Stimulated activated effector memory CD8-positive, alpha-beta T cell treated with anti-CD3 and anti-CD28 coated beads, Interleukin-12 subunit alpha, Interleukin-12 subunit beta, amount 100 ng/mL, for 72 hours (primary cell): ENCODE data around the gene IMMP2L.
A peak's percentile ranks its signal among the peaks of the same experiment; 100 is the strongest.

Experiments used
- ATAC-seq: fragments of 150-1000 bp; cut with Tn5 transposase; 2 replicates; pipeline ENCODE4 v1.10.0; 2021
- DNase-seq, 2 donors: peaks; one replicate each; pipeline ENCODE4 v3.0.0; 2021 to 2022; ENCODE audit warnings: low spot score in 2 of 2
- H3K27ac Mint-ChIP-seq: one replicate; pipeline ENCODE4 v1.8.0; 2022; ENCODE audit warnings: mild to moderate bottlenecking, mixed read lengths
- H3K36me3 Mint-ChIP-seq: one replicate; pipeline ENCODE4 v1.8.0; 2022; ENCODE audit warnings: mild to moderate bottlenecking, mixed read lengths
- H3K4me1 Mint-ChIP-seq: one replicate; pipeline ENCODE4 v1.8.0; 2022; ENCODE audit warnings: mixed read lengths
- H3K4me3 Mint-ChIP-seq: one replicate; pipeline ENCODE4 v1.8.0; 2022; ENCODE audit warnings: mild to moderate bottlenecking, mixed read lengths
- H3K9me3 Mint-ChIP-seq: one replicate; pipeline ENCODE4 v1.8.0; 2022; ENCODE audit warnings: mixed read lengths

The IMMP2L gene

DNA sequence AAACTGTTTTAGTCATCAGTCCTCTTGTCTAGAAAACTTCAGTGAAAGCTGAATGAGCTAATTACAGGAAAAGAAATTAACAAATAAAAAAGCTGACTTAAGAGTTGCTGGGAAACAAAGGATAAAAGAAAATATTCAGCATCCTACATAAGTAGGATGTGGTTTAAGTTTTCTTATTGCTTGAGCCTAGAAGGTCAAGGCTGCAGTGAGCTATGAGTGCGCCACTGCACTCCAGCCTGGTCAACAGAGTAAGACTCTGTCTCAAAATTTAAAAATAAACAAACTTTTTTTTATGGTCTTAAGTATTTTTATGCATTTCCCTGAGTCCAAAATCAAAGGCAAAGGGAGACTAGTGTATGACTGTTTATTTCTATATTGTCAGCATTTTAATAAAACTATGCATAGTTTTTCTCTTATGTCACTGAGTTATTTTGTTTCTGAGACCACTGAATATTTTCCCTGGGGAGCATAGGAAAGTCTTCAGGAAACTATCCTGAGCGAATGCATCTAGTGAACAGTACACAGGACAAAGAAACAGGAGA lies 511.3 kb downstream of the IMMP2L start:
- no peaks in the 10 kb centered on the region for H3K36me3 Mint-ChIP-seq
- H3K27ac Mint-ChIP-seq = no peak overlapping the region
- H3K4me1 Mint-ChIP-seq = no peaks in the 10 kb centered on the region
- no peak overlapping the region for H3K4me3 Mint-ChIP-seq
- no peak for DNase-seq
- no peak for ATAC-seq
- H3K9me3 Mint-ChIP-seq = no peaks in the 10 kb centered on the region

DNA sequence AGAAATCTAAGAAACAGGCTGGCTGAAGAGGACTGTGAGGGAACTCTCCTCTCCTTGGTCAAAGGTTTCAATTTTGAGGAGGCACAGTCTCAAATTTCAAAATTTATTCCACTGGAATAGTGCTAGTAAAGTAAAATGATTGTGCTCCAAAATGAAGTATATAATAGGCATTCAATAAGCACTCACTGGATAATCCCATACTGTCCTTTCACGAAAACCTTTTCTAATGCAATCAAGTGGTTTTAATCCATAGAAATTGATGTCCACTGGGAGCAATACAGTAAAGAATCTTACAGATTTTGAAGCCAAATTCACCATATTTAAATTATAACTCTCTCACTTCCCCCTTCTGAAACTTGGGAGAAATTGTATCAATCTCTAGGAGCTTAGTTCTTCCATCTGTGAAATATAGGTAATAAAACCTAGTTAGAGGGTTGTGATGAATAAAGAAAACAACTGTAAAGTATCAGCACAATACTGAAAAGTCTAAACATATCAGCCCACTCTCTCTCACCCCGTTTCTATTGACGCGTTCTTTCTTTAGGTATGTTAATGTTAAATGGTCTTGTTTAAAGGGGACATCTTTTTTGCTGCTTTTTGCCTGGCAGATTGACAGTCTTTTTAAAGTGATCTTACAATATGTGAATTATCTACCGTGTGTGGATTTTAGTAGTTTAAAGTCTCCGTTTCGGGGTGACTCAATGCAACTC lies 512.2 kb downstream of the IMMP2L start:
- Mint-ChIP-seq H3K4me3 (no peak overlapping the region), H3K36me3 (no peaks in the 10 kb centered on the region), H3K9me3 (no peaks in the 10 kb centered on the region), H3K27ac (no peak overlapping the region), H3K4me1 (no peaks in the 10 kb centered on the region)
- no peak for DNase-seq
- no peak for ATAC-seq

DNA sequence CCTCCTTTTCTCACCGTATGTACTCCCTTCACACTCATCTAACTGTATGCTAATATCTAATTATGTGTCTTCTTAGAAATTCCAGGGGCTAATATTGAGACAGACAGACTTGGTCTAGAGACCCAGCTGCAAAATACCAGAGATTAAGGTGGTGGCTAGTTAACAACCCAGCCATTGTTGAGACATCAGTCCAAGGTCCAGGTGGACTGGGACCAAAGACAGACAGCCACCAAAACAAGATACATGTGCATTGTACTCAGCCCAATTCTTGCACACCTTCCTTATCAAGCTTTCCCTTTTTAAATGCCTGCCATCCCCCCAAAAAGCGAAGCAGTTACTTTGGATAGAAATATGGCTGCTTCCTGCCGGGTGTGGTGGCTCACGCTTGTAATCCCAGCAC lies 514.7 kb downstream of the IMMP2L start:
- no peak for ATAC-seq
- H3K9me3 Mint-ChIP-seq = no peaks in the 10 kb centered on the region
- H3K27ac Mint-ChIP-seq = no peak overlapping the region
- H3K4me3 Mint-ChIP-seq = no peak overlapping the region
- no peaks in the 10 kb centered on the region for H3K36me3 Mint-ChIP-seq
- H3K4me1 Mint-ChIP-seq = no peaks in the 10 kb centered on the region
- no peak for DNase-seq

GRCh38 chr7:111045449-111045848 lies 516.8 kb downstream of the IMMP2L start:
- Mint-ChIP-seq H3K27ac (no peak overlapping the region), H3K4me3 (no peak overlapping the region), H3K9me3 (no peaks in the 10 kb centered on the region), H3K4me1 (peaks cover 7% of the 10 kb centered on the region), H3K36me3 (no peaks in the 10 kb centered on the region)
- ATAC-seq = no peak
- DNase-seq = no peak

DNA sequence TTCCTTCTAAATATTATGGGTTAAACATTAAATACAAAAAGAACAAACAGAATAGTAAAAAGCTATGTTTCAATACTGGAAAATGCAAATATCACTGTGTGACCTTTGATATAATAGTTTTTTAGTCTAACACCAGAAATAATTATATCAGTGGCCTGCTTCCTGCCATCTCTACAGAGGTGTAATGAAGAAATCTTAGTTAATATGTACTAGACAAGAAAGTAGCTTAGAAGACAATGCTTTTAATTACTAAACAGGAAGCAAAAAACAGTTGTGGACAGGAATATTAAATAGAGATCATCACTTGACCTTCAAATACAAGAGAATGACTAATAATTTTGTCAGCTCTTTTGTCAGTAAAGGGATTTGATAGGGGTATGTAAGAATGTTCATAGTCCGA lies 518.7 kb downstream of the IMMP2L start:
- no peak overlapping the region for H3K27ac Mint-ChIP-seq

GRCh38 chr7:111042842-111043241 lies 519.5 kb downstream of the IMMP2L start:
- ATAC-seq (no peak), DNase-seq (no peak)
- no peak overlapping the region for H3K4me3 Mint-ChIP-seq
- no peaks in the 10 kb centered on the region for H3K36me3 Mint-ChIP-seq
- peaks cover 7% of the 10 kb centered on the region for H3K4me1 Mint-ChIP-seq
- no peaks in the 10 kb centered on the region for H3K9me3 Mint-ChIP-seq
- no peak overlapping the region for H3K27ac Mint-ChIP-seq

More for the DNA sequence above, 518.7 kb downstream of the IMMP2L start:
- Mint-ChIP-seq H3K4me3 (no peak overlapping the region), H3K9me3 (no peaks in the 10 kb centered on the region), H3K36me3 (no peaks in the 10 kb centered on the region), H3K4me1 (peaks cover 7% of the 10 kb centered on the region)
- DNase-seq (no peak), ATAC-seq (no peak)

GRCh38 chr7:111041577-111041976 lies 520.7 kb downstream of the IMMP2L start:
- H3K4me1 Mint-ChIP-seq = peaks cover 7% of the 10 kb centered on the region
- H3K9me3 Mint-ChIP-seq = no peaks in the 10 kb centered on the region
- no peak for DNase-seq
- H3K27ac Mint-ChIP-seq = no peak overlapping the region
- H3K36me3 Mint-ChIP-seq = no peaks in the 10 kb centered on the region
- peak; percentile 67 for ATAC-seq
- no peak overlapping the region for H3K4me3 Mint-ChIP-seq

GRCh38 chr7:111038185-111038584 lies 524.1 kb downstream of the IMMP2L start:
- H3K4me3 Mint-ChIP-seq = no peak overlapping the region
- DNase-seq = no peak

DNA sequence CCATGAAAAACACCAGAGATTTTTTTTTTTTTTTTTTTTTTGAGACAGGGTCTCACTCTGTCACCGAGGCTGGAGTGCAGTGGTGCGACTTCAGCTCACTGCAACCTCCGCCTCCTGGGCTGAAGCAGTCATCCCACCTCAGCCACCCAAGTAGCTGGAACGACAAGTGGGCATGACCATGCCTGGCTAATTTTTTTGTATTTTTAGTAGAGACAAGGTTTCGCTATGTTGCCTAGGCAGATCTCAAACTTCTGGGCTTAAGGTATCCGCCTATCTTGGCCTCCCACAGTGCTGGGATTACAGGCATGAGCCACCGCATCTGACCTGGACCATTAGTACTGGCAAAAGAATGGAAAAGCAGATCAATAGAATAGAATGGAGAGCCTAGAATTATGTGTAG lies 530.4 kb downstream of the IMMP2L start:
- H3K4me1 Mint-ChIP-seq = peaks cover 32% of the 10 kb centered on the region
- peaks cover 4% of the 10 kb centered on the region for H3K36me3 Mint-ChIP-seq
- no peaks in the 10 kb centered on the region for H3K9me3 Mint-ChIP-seq
- no peak overlapping the region for H3K27ac Mint-ChIP-seq
- H3K4me3 Mint-ChIP-seq = no peak overlapping the region
- no peak for DNase-seq
- no peak for ATAC-seq

More at GRCh38 chr7:111038185-111038584, 524.1 kb downstream of the IMMP2L start:
- H3K36me3 Mint-ChIP-seq = no peaks in the 10 kb centered on the region
- no peak overlapping the region for H3K27ac Mint-ChIP-seq
- H3K4me1 Mint-ChIP-seq = peaks cover 7% of the 10 kb centered on the region
- H3K9me3 Mint-ChIP-seq = no peaks in the 10 kb centered on the region
- ATAC-seq = no peak

GRCh38 chr7:111030336-111030735 lies 532.0 kb downstream of the IMMP2L start:
- H3K4me3 Mint-ChIP-seq = peak overlapping the region; percentile 32
- no peak for ATAC-seq
- H3K4me1 Mint-ChIP-seq = peaks cover 41% of the 10 kb centered on the region
- H3K36me3 Mint-ChIP-seq = peaks cover 4% of the 10 kb centered on the region
- H3K27ac Mint-ChIP-seq = peak overlapping the region; percentile 93
- DNase-seq = no peak
- H3K9me3 Mint-ChIP-seq = no peaks in the 10 kb centered on the region

DNA sequence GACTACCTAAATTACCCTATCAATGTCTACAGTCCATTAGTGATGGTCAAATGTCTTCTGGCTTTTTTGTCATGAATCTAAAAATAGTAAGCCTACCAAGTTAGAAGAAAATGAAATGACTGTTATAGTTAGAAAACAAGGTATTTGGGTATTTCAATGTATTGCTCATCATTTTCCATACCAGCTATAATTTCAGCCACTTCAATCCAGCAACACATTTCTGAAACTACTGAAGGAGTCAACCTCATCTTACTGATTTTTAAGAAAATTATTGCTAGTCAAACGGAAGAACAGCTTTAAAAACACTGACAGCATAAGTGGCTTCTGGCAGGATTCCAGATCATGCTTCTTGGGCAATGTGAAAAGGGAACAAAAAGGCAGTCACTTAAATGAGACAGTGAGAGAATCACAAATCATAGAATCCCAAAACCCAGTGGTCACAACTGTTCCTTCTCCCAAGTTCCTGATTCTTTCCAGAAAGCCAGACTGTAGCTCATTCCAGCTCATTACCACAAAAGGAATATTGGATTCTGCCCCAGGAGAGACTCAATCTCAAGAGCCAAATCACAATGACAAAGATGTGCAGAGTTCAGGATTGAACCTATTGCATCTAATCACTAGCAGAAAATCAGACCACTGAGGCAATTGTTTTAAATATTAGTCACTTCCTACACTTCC lies 532.6 kb downstream of the IMMP2L start:
- Mint-ChIP-seq H3K27ac (peak overlapping the region; percentile 93), H3K9me3 (no peaks in the 10 kb centered on the region), H3K36me3 (peaks cover 4% of the 10 kb centered on the region), H3K4me3 (peak overlapping the region; percentile 32), H3K4me1 (peaks cover 47% of the 10 kb centered on the region)
- ATAC-seq = peak; percentile 82
- DNase-seq = no peak

DNA sequence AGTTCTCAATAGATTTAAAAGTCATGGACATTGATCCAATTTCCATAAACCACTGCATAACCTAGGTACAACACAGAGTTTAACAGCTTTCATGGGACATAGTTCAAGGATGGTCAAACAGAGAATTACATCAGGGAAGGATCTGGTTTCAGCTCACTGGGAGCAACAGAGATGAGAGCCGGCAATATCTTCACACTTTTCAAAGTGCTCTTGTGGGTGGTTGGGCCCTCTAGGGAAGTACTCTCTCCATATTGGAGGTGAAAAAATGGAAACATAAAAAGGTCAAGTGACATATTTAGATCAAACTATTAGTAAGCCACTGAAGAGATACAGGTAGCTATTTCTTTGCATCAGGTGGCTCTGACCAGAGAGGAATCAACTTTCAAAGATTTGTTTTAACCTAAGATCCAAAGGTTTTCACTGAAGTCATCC lies 533.1 kb downstream of the IMMP2L start:
- Mint-ChIP-seq H3K36me3 (peaks cover 4% of the 10 kb centered on the region), H3K27ac (peak overlapping the region; percentile 93), H3K9me3 (no peaks in the 10 kb centered on the region), H3K4me1 (peaks cover 52% of the 10 kb centered on the region), H3K4me3 (peak overlapping the region; percentile 32)
- ATAC-seq (no peak), DNase-seq (no peak)

DNA sequence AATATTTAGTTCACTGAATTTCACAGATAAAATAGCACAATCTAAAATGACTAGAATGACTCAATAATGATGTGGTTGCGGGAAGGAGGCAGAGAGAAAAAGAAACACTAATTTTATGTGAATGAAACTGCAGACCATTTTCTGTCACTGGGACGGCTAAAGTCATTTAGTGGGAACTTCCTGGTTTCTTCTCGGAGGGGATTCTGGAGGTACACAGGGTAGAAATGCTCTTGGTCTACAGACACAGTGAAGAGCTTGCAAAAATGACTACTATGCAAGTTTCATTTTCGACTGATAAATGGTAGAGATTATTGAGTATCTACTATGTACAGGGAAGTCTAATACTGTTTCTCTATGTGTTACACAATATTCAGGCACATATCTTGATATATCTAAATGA lies 534.9 kb downstream of the IMMP2L start:
- Mint-ChIP-seq H3K4me1 (peaks cover 54% of the 10 kb centered on the region), H3K4me3 (peak overlapping the region; percentile 38), H3K9me3 (no peaks in the 10 kb centered on the region), H3K27ac (peak overlapping the region; percentile 78), H3K36me3 (peaks cover 4% of the 10 kb centered on the region)
- DNase-seq = no peak
- ATAC-seq = peak; percentile 64

DNA sequence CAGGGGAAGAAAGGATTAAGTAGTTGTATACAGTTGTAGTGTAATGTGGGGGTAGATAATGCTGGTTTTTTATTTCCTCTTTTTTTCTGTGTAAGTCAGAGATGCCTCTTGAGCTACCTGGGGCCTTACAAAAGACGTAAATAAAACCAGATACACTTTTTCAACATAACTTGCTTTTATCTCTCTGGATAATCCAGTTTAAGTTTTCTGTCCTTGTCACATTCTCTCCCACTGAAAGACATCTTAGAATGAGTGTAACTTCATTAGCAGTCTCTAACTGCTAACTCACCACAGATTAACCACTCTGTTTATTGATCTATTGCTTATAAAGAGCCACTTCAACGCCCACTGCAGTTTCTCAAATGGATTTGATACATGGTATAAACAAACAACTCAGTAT lies 535.5 kb downstream of the IMMP2L start:
- H3K9me3 Mint-ChIP-seq = no peaks in the 10 kb centered on the region

GRCh38 chr7:111026343-111026742 lies 535.9 kb downstream of the IMMP2L start:
- peaks cover 4% of the 10 kb centered on the region for H3K36me3 Mint-ChIP-seq
- no peak for ATAC-seq
- peak overlapping the region; percentile 38 for H3K4me3 Mint-ChIP-seq
- DNase-seq = no peak
- H3K4me1 Mint-ChIP-seq = peaks cover 54% of the 10 kb centered on the region
- H3K27ac Mint-ChIP-seq = peak overlapping the region; percentile 78
- H3K9me3 Mint-ChIP-seq = no peaks in the 10 kb centered on the region

More for the DNA sequence above, 535.5 kb downstream of the IMMP2L start:
- Mint-ChIP-seq H3K36me3 (peaks cover 4% of the 10 kb centered on the region), H3K4me3 (peak overlapping the region; percentile 38), H3K4me1 (peaks cover 54% of the 10 kb centered on the region), H3K27ac (peak overlapping the region; percentile 78)
- ATAC-seq (no peak), DNase-seq (no peak)

DNA sequence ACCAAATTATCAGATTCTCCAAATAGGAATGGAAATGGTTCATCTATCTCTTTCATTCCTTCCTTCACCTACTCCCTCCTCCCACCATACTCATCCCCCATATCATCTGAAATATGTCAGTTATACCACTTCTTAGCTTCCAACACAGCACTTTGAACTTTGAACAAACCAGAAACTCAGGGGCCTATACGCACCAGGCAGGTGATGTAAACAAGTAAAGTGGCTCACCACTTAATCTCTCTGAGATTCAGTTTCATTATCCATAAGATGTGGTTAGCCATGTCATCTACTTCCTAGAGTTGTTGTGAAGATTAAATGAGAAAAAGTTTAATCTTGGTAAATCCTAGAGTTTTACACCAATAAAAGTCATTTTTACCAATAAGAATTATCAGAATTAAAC lies 537.3 kb downstream of the IMMP2L start:
- peaks cover 51% of the 10 kb centered on the region for H3K4me1 Mint-ChIP-seq
- no peak for DNase-seq
- ATAC-seq = peak; percentile 86
- no peaks in the 10 kb centered on the region for H3K9me3 Mint-ChIP-seq
- H3K4me3 Mint-ChIP-seq = peak overlapping the region; percentile 2
- H3K36me3 Mint-ChIP-seq = peaks cover 4% of the 10 kb centered on the region
- peak overlapping the region; percentile 9 for H3K27ac Mint-ChIP-seq
